ENCODE results near the gene ZNF641.
"Not testable (repeated sequence)": the region's sequence is repeated elsewhere in the genome, so short reads cannot be mapped to it uniquely, and the experiment has no call there.

GRCh38 chr12:48333680-48334079 lies 17.0 kb downstream of the ZNF641 start:
- not testable (repeated sequence) for TF ChIP-seq CTCF, POLR2A (IDR thresholded peaks at IDR 0.05)

Data from right lobe of liver (tissue), 4 donors.